Gastroesophageal sphincter (tissue), 3 donors: Measurements from ENCODE around the gene HJV.

Experiments
- EP300 ChIP-seq: sonication (generic); formaldehyde crosslinking; IDR thresholded peaks from one replicate; pipeline ENCODE4 v1.6.1; 2017; ENCODE audit warnings: antibody characterized with exemption, mild to moderate bottlenecking
- POLR2AphosphoS5 ChIP-seq: sonication (generic); formaldehyde crosslinking; IDR thresholded peaks from one replicate; pipeline ENCODE4 v1.6.1; 2017; ENCODE audit warnings: antibody characterized with exemption
- TF ChIP-seq, protein P1 (sequence below), 4 experiments: fragments of 200-600 bp in 2 of 4; fragments of 450-650 bp in 2 of 4; sonication (generic) in 1 of 4; IDR thresholded peaks; one replicate each; pipeline ENCODE4 v1.5.1; 2017 to 2019; ENCODE audit warnings: antibody characterized with exemption in 4 of 4, mild to moderate bottlenecking in 2 of 4, moderate library complexity in 2 of 4

DNA sequence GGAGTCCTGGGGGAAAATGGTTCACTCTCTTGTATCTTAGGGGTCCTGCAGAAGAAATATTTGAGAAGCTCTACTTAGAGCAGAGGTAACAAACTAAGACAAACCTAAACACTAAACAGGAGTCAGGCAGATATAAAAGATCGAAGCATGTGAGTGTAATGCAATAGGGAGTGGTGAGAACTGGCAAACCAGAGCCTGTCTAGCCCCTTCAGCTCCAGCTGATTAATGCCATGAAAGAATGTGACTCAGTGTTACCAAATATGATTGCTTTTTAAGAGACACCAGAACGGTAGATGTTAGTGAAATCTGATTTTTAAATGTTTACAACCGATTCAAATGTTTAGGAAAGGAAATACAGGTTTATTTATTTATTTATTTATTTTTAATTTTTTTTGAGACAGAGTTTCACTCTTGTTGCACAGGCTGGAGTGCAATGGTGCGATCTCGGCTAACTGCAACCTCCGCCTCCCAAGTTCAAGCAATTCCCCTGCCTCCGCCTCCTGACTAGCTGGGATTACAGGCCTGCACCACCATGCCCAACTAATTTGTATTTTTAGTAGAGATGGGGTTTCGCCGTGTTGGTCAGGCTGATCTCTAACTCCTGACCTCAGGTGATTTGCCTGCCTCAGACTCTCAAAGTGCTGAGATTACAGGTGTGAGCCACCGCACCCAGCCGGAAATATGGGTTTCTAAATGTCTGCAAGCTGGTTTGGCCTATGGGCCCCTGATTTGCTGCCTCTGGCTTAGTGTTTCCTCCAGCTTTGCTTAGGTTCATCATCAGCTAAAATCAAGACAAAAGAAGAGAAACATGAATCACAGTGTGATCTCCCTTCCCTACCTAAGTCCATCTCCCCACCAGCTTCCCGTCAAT, 37.3 kb downstream of the HJV start:
- TF ChIP-seq, protein P1, sequence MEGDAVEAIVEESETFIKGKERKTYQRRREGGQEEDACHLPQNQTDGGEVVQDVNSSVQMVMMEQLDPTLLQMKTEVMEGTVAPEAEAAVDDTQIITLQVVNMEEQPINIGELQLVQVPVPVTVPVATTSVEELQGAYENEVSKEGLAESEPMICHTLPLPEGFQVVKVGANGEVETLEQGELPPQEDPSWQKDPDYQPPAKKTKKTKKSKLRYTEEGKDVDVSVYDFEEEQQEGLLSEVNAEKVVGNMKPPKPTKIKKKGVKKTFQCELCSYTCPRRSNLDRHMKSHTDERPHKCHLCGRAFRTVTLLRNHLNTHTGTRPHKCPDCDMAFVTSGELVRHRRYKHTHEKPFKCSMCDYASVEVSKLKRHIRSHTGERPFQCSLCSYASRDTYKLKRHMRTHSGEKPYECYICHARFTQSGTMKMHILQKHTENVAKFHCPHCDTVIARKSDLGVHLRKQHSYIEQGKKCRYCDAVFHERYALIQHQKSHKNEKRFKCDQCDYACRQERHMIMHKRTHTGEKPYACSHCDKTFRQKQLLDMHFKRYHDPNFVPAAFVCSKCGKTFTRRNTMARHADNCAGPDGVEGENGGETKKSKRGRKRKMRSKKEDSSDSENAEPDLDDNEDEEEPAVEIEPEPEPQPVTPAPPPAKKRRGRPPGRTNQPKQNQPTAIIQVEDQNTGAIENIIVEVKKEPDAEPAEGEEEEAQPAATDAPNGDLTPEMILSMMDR (IDR thresholded peaks at IDR 0.05): no peak
- TF ChIP-seq POLR2AphosphoS5 (no peak), EP300 (no peak)
